ENCODE measurements around the gene SH3GL1. TPM values are rescaled to one million over a fixed set of nuclear protein-coding genes. Genes with fewer than 3 reads are reported as not detected.

SH3GL1 gene
- total RNA-seq, 3 donors from 2014 or later, result 31.7 to 54.9 (median 47.5) TPM

- peaks cover 11% of the 10 kb centered on the region for H3K36me3 ChIP-seq (ENCODE audit: low read depth)
- no peak for TF ChIP-seq CTCF (IDR thresholded peaks at IDR 0.05)
- H3K4me1 ChIP-seq (ENCODE audit: low read depth), result no peaks in the 10 kb centered on the region
- no peak for ATAC-seq
- H3K9me3 ChIP-seq, result no peaks in the 10 kb centered on the region
- H3K4me3 ChIP-seq, result no peak overlapping the region
- no peak for DNase-seq
- intact Hi-C loops (cut with DNase I, micrococcal nuclease), result no loop called here
Measured at GRCh38 chr19:4447327-4448146, 47.2 kb upstream of the SH3GL1 start.

GRCh38 chr19:4446704-4447200 is 46.4 kb upstream of the SH3GL1 start:
- no peak for DNase-seq

GRCh38 chr19:4445963-4446703 is 45.8 kb upstream of the SH3GL1 start:
- ATAC-seq (no peak), DNase-seq (no peak)
- intact Hi-C loops (cut with DNase I, micrococcal nuclease), result no loop called here
- H3K36me3 ChIP-seq (ENCODE audit: low read depth), result peaks cover 8% of the 10 kb centered on the region
- H3K4me3 ChIP-seq, result no peak overlapping the region
- H3K4me1 ChIP-seq (ENCODE audit: low read depth), result no peaks in the 10 kb centered on the region
- H3K9me3 ChIP-seq, result no peaks in the 10 kb centered on the region
- TF ChIP-seq CTCF (IDR thresholded peaks at IDR 0.05), result no peak

More at GRCh38 chr19:4446704-4447200, 46.4 kb upstream of the SH3GL1 start:
- no peaks in the 10 kb centered on the region for H3K4me1 ChIP-seq (ENCODE audit: low read depth)
- no peak overlapping the region for H3K4me3 ChIP-seq
- no peak for TF ChIP-seq CTCF (IDR thresholded peaks at IDR 0.05)
- no peak for ATAC-seq
- intact Hi-C loops (cut with DNase I, micrococcal nuclease), result no loop called here
- peaks cover 8% of the 10 kb centered on the region for H3K36me3 ChIP-seq (ENCODE audit: low read depth)
- H3K9me3 ChIP-seq, result no peaks in the 10 kb centered on the region

GRCh38 chr19:4444765-4445741 is 44.7 kb upstream of the SH3GL1 start:
- H3K4me3 ChIP-seq, result no peak overlapping the region
- DNase-seq, result no peak
- intact Hi-C loops (cut with DNase I, micrococcal nuclease), result no loop called here
- H3K9me3 ChIP-seq, result no peaks in the 10 kb centered on the region
- ATAC-seq, result no peak
- H3K36me3 ChIP-seq (ENCODE audit: low read depth), result peaks cover 8% of the 10 kb centered on the region
- no peak for TF ChIP-seq CTCF (IDR thresholded peaks at IDR 0.05)
- no peaks in the 10 kb centered on the region for H3K4me1 ChIP-seq (ENCODE audit: low read depth)

All from mucosa of descending colon (tissue), 3 donors.